Raji (cell line): ENCODE results near the gene LIPC.

Source experiments
- POLR2A ChIP-seq: IDR thresholded peaks from 2 replicates; pipeline ENCODE4 v1.6.1; 2011; ENCODE audit warnings: low read depth, low read length, control low read depth; ENCODE audit not compliant: insufficient read depth

Gene LIPC

DNA sequence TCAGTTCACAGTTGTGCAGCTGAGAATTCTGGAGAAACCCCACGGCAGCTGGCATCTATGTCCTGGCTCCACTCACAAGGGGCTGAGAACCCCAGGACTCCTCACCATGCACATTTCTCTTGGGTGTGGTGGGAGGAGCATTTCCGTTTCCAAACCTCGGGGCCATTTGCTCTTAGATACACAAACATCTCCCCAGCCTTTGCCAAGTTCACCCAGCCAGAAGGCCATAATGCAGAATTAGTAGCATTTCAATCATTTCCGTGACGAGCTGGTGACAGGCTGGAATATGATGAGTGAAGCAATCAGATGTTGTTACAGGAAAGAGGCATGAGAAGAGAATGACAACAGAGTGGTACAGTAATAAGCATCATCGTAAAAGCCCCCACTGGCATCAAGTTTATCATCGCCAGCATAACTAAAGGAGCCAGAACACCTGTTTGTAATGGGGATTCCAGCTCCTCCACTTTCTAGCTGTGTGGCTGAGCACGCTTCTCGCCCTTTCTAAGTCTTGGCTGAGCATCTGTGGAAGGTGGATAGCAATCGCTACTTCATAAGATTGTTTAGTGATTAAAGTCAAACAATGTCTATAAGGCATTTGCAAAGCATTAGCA, 82.0 kb downstream of the LIPC start:
- TF ChIP-seq POLR2A = no peak

DNA sequence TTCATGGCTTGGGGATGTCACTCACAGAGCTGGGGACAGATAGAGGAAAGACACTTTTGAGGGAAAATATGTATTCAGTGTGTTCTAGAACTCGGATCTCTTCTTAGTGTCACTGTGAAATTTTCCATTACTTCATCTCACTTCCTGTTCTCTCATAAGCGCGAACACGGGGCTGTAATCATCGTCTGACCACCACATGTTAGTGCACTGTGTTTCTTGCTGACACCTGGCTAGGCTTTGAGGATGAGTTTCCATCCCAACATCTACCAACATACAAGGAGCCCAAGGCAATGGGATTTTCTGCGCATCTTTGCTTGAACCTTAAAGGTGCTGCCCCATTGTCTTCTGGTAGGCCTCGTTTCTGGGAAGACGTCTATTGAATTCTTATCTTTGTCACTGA, 84.0 kb downstream of the LIPC start:
- no peak for TF ChIP-seq POLR2A

GRCh38 chr15:58517252-58517681, 85.5 kb downstream of the LIPC start:
- TF ChIP-seq POLR2A = no peak

DNA sequence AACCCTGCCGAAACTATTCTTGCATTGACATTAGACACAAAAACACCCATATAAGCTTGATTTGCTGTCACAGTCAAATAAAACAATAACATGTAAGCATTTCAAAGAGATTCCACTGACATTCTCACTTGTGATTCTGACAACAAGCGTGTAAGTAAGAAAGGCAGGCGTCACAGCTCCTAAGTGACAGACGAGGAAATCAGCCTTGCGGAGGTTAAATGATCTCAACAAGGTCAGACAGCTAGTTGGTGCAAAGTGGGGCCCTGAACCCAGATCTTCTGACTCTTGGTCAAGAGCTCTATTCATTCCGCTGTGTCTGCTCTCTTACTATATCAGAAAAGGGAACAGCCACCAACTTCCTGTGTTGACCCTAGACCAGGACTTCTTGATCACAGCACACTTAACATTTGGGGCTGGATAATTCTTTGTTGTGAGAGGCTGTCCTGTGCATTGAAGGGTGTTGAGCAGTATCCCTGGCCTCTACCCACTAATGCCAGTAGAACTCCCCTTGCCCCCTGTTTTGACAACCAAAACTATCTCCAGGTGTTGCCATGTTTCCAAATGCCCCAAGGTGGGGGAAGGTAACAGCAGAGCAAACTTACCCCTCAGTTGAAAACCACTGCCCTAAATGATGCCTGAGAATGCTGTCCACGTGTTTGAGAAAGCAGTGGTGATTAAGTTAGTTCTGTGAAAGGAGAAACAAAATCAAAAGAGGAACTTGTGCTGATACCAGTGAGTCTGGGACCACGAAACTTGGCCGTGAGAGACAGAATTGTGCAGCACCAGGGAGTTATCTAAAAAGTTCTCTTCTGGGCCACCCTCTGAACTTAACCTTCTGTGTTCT, 86.1 kb downstream of the LIPC start:
- no peak for TF ChIP-seq POLR2A

DNA sequence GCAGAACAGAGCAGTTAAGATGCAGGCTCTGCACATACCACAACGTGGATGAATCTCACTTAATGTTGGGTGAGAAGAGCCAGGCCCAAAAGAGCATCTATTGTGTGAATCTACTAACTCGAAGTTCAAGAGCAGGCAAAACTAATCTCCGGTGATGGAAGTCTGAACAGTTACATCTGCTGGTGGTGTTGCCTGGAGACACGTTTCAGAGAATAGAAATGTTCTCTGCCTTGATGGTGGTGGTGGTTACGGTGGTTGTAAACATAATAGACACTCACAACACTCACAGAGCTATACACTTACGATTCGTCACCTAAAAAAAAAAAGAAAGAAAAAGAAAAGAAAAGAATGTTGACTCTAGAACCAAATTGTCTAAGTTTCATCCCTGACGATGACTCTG, 86.8 kb downstream of the LIPC start:
- TF ChIP-seq POLR2A = no peak

GRCh38 chr15:58519516-58519915, 87.7 kb downstream of the LIPC start:
- no peak for TF ChIP-seq POLR2A

GRCh38 chr15:58520464-58520863, 88.7 kb downstream of the LIPC start:
- no peak for TF ChIP-seq POLR2A

DNA sequence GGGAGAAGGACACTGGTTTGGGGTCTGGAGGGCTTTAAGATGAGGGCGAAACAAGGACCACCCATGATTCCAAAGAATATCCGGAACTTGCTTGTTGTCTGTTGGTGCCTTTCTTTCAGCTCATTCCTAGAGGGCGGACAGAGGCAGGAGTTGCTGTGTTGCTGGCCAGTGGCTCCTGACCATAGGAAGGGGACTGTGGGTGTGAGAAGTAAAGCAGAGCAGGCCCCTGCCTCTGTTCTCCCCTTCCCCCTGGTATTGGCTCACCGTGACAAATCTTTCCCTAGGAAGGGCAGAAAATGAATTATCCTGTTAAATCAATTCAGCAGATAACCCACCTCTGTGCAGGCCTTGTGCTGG, 89.1 kb downstream of the LIPC start:
- no peak for TF ChIP-seq POLR2A

DNA sequence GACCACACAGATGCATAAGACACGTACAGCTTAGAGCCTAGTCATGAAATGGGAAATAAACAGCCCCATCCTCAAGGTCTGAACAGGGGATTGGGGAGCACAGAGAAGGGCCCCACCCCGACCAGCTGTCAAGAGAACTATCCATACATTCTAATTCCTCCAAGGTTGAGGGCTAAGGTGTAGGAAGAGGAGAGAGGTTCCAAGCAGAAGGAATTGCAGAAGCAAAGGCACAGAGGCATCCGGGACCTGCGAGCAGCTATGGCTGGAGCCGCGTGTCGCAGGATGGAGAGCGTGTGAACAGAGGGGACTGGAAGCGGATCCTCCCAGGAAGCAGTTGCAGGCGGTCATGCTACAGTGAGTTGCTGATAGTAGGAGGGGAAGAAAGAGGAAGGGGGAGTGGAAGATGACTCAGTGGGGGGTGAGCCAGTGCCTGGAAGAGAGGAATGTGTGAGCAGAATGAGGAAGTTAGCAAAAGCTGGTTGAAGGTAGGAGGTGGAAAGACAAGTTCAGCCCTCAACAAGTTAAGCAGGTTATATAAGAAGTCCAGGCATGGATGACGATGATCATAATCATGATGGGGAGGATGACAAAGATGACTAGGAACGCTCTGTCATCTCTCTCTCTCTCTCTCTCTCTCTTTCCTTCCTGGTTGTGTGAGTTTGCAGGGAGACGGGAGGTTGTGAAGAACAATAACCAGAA, 89.7 kb downstream of the LIPC start:
- TF ChIP-seq POLR2A = no peak

GRCh38 chr15:58522391-58522790, 90.6 kb downstream of the LIPC start:
- TF ChIP-seq POLR2A = no peak

DNA sequence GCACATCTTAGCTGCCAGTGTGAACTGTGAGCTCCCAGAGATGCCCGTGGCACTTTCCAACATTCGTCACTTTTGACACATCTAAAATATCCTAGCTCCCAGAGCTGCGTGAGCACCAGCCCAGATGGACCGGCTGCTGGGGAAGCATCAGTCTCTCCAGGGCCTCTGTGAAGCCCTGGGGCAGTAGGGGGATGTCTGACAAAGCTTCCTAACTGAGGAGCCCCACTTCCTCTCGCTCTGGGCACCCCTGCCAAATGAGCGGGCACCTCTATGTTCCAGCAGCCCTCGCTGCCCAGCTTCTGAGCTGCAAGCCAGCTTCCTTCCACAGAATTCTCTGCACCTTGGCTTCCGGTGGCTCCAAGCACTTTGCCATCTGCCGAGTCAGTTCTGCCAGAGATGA, 91.1 kb downstream of the LIPC start:
- TF ChIP-seq POLR2A = no peak

DNA sequence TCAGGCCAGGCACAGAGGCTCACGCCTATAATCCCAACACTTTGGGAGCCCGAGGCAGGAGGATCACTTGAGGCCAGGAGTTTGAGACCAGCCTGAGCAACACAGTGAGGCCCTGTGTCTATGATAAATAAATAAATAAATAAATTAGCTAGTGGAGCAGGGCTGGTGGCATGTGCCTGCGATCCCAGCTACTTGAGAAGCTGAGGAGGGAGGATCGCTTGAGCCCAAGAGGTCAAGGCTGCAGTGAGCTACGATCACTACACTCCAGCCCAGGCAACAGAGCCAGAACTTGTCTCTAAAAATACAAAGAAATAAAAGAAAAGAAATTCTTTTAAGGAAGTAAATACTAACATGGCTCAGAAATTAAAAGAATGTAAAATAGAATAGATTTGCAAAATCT, 91.8 kb downstream of the LIPC start:
- TF ChIP-seq POLR2A = no peak

- no peak for TF ChIP-seq POLR2A
Measured at GRCh38 chr15:58524247-58524646, 92.5 kb downstream of the LIPC start.

- no peak for TF ChIP-seq POLR2A
Measured at GRCh38 chr15:58525991-58526421, 94.2 kb downstream of the LIPC start.

DNA sequence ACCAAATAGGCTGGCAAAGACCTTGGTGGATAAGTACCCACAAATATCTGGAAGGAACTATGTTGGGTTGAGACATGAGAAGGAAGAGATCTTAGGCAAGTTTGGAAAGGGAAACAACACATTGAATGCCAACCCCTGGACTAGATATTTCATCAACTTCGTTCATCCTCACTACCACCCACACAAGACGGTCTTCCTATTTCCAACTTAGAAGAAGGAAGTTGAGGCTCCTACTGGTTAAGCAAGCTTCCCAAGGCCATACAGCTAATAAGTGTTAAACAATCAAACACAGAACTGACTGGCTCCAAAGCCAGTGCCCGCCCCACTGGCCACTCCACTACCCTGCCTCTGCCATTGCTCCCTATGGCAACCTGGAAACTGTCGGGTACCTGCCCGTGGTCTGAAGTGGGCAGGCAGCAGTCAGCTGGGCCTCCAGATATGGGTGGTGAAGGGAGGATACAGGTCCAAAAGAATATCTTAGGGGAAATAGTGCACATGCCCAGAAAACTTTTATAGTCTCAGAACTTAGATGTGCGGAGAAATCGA, 94.9 kb downstream of the LIPC start:
- no peak for TF ChIP-seq POLR2A
